PC-3 (cell line): ENCODE measurements around the gene OTX2. TPM values are rescaled to one million over a fixed set of nuclear protein-coding genes. Genes with fewer than 3 reads are reported as not detected.

ENCODE experiments used
- ATAC-seq: fragments of 200-7000 bp; cut with Tn5 transposase; 2 replicates; pipeline ENCODE4 v1.9.1; 2020; ENCODE audit warnings: mild to moderate bottlenecking, moderate library complexity
- BruUV-seq: library from RNA; stranded (reverse); fragments of 400-500 nt; replicated peaks from 2 replicates; lab custom pipeline; 2021; lab: Mats Ljungman, UMichigan
- CTCF ChIA-PET: fragments of 300-600 bp; sonication (Branson Sonifier 250); formaldehyde crosslinking; loops from one replicate; lab custom pipeline; 2022; ENCODE audit warnings: antibody characterized with exemption; lab: Charles Lee
- POLR2A ChIA-PET: fragments of 300-600 bp; sonication (Branson Sonifier 250); formaldehyde crosslinking; loops from one replicate; lab custom pipeline; 2022; ENCODE audit warnings: antibody characterized with exemption; ENCODE audit not compliant: unreplicated experiment; lab: Charles Lee
- DNase-seq: peaks from one replicate; pipeline ENCODE4 v3.0.0-alpha.2; 2015
- H2AFZ ChIP-seq: fragments of 300-600 bp; sonication (generic); 2 replicates; pipeline ENCODE4 v1.6.0; 2016; ENCODE audit warnings: antibody characterized with exemption, low read length
- H3F3A ChIP-seq: fragments of 300-600 bp; sonication (generic); one replicate; pipeline ENCODE4 v1.6.0; 2017; ENCODE audit warnings: antibody characterized with exemption, low read length, control low read depth, mild to moderate bottlenecking; ENCODE audit not compliant: unreplicated experiment
- H3K27ac ChIP-seq: fragments of 300-600 bp; sonication (generic); 2 replicates; pipeline ENCODE4 v1.5.1; 2016; ENCODE audit warnings: mild to moderate bottlenecking, low read length
- H3K27me3 ChIP-seq: fragments of 300-600 bp; sonication (generic); 2 replicates; pipeline ENCODE4 v1.6.1; 2016; ENCODE audit warnings: low read length, mixed read lengths
- H3K36me3 ChIP-seq: fragments of 300-600 bp; sonication (generic); 2 replicates; pipeline ENCODE4 v1.6.1; 2016; ENCODE audit warnings: low read depth, mixed run types, low read length, mixed read lengths
- H3K4me1 ChIP-seq: fragments of 300-600 bp; sonication (generic); 2 replicates; pipeline ENCODE4 v1.5.1; 2016; ENCODE audit warnings: low read length; ENCODE audit not compliant: insufficient read depth
- H3K4me2 ChIP-seq: fragments of 300-600 bp; sonication (generic); 2 replicates; pipeline ENCODE4 v1.6.0; 2016; ENCODE audit warnings: low read length
- H3K4me3 ChIP-seq: fragments of 300-600 bp; sonication (generic); 2 replicates; pipeline ENCODE4 v1.5.1; 2016; ENCODE audit warnings: mild to moderate bottlenecking, low read length, mixed read lengths
- H3K79me2 ChIP-seq: fragments of 300-600 bp; sonication (generic); 2 replicates; pipeline ENCODE4 v1.6.1; 2017; ENCODE audit warnings: low read length, mixed read lengths
- H3K9ac ChIP-seq: fragments of 300-600 bp; sonication (generic); 2 replicates; pipeline ENCODE4 v1.6.0; 2016; ENCODE audit warnings: mild to moderate bottlenecking, low read length
- H3K9me2 ChIP-seq: fragments of 300-600 bp; sonication (generic); replicated peaks from 2 replicates; pipeline ENCODE4 v1.6.1; 2016; ENCODE audit warnings: mixed run types, low read length, mixed read lengths
- H3K9me3 ChIP-seq: fragments of 300-600 bp; sonication (generic); 2 replicates; pipeline ENCODE4 v1.6.1; 2016; ENCODE audit warnings: low read length, mixed read lengths
- H4K20me1 ChIP-seq: fragments of 300-600 bp; sonication (generic); 2 replicates; pipeline ENCODE4 v1.6.1; 2016; ENCODE audit warnings: low read length, mixed read lengths
- CTCF ChIP-seq: fragments of 300-600 bp; sonication (generic); conservative IDR thresholded peaks from 2 replicates; pipeline ENCODE4 v1.5.1; 2017; ENCODE audit warnings: antibody characterized with exemption, low read depth, mild to moderate bottlenecking, low read length
- EZH2 ChIP-seq: fragments of 300-600 bp; sonication (generic); IDR thresholded peaks from one replicate; pipeline ENCODE4 v1.6.1; 2017; ENCODE audit warnings: antibody characterized with exemption, mild to moderate bottlenecking, low read length; ENCODE audit not compliant: unreplicated experiment
- EZH2phosphoT487 ChIP-seq: fragments of 300-600 bp; sonication (generic); IDR thresholded peaks from 2 replicates; pipeline ENCODE4 v1.6.1; 2018; ENCODE audit warnings: mild to moderate bottlenecking, antibody characterized with exemption, low read length, borderline replicate concordance
- intact Hi-C: fragments of 100-400 bp; cut with micrococcal nuclease; formaldehyde crosslinking; loops from 2 replicates; pipeline ENCODE4 v1.9.0; 2023
- total RNA-seq: library from RNA; depleted of rRNA; stranded (reverse); fragments of >200 nt; gene quantifications from 2 replicates; pipeline ENCODE4 v1.2.3, GENCODE V29; 2014

The OTX2 gene
- total RNA-seq, 1 experiment from 2014 or later: not detected

- no peak overlapping the region for H3K4me3 ChIP-seq
- H3K9ac ChIP-seq: no peak overlapping the region
- no peaks in the 10 kb centered on the region for H3K36me3 ChIP-seq
- no peaks in the 10 kb centered on the region for H3K4me1 ChIP-seq
- no peak for DNase-seq
- no peaks in the 10 kb centered on the region for H3K9me2 ChIP-seq
- intact Hi-C loops: no loop called here
- ATAC-seq: no peak
- ChIA-PET CTCF (no interaction called here), POLR2A (interaction anchor here (0.6 kb wide), 1 partner anchor 196 kb away, joined by 3 read pairs; no protein-coding TSS in a partner anchor)
- TF ChIP-seq EZH2phosphoT487: no peak
- no peak for TF ChIP-seq EZH2
- no peak for TF ChIP-seq CTCF
- H3K4me2 ChIP-seq: no peak overlapping the region
- no peak overlapping the region for H3K27ac ChIP-seq
- no peaks in the 10 kb centered on the region for H3F3A ChIP-seq
- no peaks in the 10 kb centered on the region for H4K20me1 ChIP-seq
- no peak overlapping the region for H2AFZ ChIP-seq
- no TSS peak for BruUV-seq
- H3K79me2 ChIP-seq: no peaks in the 10 kb centered on the region
- H3K27me3 ChIP-seq: peaks cover 76% of the 10 kb centered on the region
- H3K9me3 ChIP-seq: no peaks in the 10 kb centered on the region
These were observed 56.9 kb downstream of the OTX2 start for GRCh38 chr14:56753396-56753795.

- ChIA-PET POLR2A (no interaction called here), CTCF (interaction anchor here (0.5 kb wide), 1 partner anchor 463 kb away, joined by 4 read pairs; no protein-coding TSS in a partner anchor)
- intact Hi-C loops: no loop called here
These were observed 57.9 kb downstream of the OTX2 start for GRCh38 chr14:56752428-56752827.

More at GRCh38 chr14:56752428-56752827, 57.9 kb downstream of the OTX2 start:
- H3K27me3 ChIP-seq: peaks cover 79% of the 10 kb centered on the region
- H3K4me2 ChIP-seq: no peak overlapping the region
- H3K36me3 ChIP-seq: no peaks in the 10 kb centered on the region
- H3K9me3 ChIP-seq: no peaks in the 10 kb centered on the region
- DNase-seq (peak; percentile 31), ATAC-seq (no peak)
- no peaks in the 10 kb centered on the region for H3K9me2 ChIP-seq
- H3K9ac ChIP-seq: no peak overlapping the region
- TF ChIP-seq EZH2phosphoT487 (no peak), EZH2 (no peak), CTCF (no peak)
- H3K4me1 ChIP-seq: no peaks in the 10 kb centered on the region
- H3K27ac ChIP-seq: no peak overlapping the region
- H2AFZ ChIP-seq: no peak overlapping the region
- no peak overlapping the region for H3K4me3 ChIP-seq
- H4K20me1 ChIP-seq: no peaks in the 10 kb centered on the region
- no peaks in the 10 kb centered on the region for H3F3A ChIP-seq
- no peaks in the 10 kb centered on the region for H3K79me2 ChIP-seq
- BruUV-seq: no TSS peak
